Fibroblast of the aortic adventitia (primary cell): ENCODE results near the gene TCF4. TPM values are rescaled to one million over a fixed set of nuclear protein-coding genes. Genes with fewer than 3 reads are reported as not detected.

Experiments used
- DNase-seq: peaks from one replicate; pipeline ENCODE4 v3.0.0-alpha.2; 2010; ENCODE audit warnings: low read depth
- H3K4me3 ChIP-seq: 2 replicates; pipeline ENCODE4 v1.5.1; 2011; ENCODE audit warnings: low read depth, mild to moderate bottlenecking, control low read depth, low read length, moderate library complexity
- CTCF ChIP-seq: IDR thresholded peaks from 2 replicates; pipeline ENCODE4 v1.5.1; 2011; ENCODE audit warnings: mild to moderate bottlenecking, low read length, control low read depth, inconsistent platforms; ENCODE audit not compliant: insufficient read depth
- total RNA-seq: library from RNA; depleted of rRNA; stranded (reverse); fragments of >200 nt; gene quantifications from 2 replicates; pipeline ENCODE4 v1.2.3, GENCODE V29; 2012; ENCODE audit warnings: low replicate concordance

The TCF4 gene
- total RNA-seq, 1 donor = 105 TPM

- no peak overlapping the region for H3K4me3 ChIP-seq
- no peak for DNase-seq
- no peak for TF ChIP-seq CTCF
Measured at GRCh38 chr18:55310863-55311262, 277.1 kb downstream of the TCF4 start.

DNA sequence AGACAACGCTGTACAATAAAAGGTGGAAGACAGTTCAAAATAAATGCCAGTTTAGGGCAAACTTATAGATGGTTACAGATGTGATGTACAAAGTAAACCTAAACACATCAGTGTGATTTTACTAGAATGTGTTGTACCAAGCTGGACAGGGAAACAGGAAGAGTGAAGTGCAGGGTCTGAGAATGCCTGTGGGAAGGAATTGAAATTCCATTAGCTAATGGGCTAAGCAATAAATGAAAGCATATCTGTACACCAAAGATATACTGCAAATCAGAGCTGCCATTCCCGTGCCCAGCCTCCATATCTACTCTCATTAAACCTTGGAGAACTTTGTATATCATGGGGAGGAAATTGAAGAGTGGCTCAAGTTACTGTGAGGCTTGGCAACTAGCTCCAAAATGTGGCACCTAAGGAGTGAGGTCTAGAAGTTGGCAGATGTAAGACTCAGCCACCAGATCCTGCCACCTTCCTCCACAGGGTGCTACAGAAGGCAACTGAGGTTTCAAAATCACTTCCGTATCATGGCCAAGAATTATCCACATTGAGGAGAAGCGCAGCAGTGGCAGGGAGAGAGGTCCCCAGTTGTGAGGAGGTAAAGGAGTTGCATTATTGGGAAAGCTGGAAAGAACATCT, 277.8 kb downstream of the TCF4 start:
- no peak for DNase-seq
- no peak for TF ChIP-seq CTCF
- no peak overlapping the region for H3K4me3 ChIP-seq

DNA sequence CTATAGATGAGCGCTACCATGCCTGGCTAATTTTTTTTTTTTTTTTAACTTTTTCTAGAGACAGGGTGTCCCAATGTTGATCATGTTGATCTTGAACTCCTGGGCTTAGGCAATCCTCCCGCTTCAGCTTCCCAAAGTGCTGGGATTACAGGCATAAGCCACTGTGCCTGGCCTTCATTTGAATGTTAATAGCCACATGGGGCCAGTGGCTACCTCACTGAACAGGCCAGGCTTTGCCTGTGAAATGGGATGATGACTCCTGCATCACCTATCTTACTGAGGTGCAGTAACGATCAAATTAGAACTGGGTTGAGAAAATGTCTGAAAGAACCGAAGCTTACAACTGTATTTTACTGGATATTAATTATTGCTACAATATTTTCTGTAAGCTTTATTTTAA, 278.7 kb downstream of the TCF4 start:
- DNase-seq = no peak
- TF ChIP-seq CTCF = no peak
- no peak overlapping the region for H3K4me3 ChIP-seq

GRCh38 chr18:55307505-55307904, 280.5 kb downstream of the TCF4 start:
- DNase-seq = no peak
- H3K4me3 ChIP-seq = no peak overlapping the region
- no peak for TF ChIP-seq CTCF

- no peak for DNase-seq
- no peak for TF ChIP-seq CTCF
- no peak overlapping the region for H3K4me3 ChIP-seq
Measured at GRCh38 chr18:55306359-55307024, 281.5 kb downstream of the TCF4 start.

DNA sequence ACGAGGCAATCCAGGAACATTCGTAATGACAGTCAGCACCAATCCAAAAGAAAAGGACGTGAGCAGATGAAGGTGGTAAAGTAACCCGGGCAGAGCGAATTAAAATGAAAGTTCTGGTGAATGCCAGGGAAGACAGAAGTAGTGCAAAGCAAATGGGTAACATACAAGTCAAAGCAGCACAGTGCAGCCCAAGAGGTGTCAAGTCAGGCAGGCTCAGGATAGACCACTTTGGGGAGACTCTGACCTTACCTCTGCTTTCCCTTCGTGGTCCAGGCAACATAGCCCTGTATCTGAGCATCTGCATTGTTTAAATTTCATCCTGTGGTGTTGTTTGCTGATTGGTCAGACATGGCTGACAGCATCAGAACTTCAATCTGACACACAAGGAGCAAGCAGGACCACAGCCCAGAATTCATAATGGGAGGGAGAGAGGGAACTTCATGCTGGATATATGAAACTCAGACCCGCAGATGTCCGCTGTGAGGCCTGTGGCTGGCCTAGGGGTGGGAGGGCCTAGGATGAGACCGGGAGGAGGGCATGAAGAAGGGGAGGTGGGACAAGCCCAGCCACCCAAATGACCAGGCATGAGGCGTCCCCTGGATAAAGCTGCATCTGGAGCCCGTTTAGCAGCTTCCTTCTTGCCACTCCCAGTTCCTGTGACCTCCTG, 285.7 kb downstream of the TCF4 start:
- no peak overlapping the region for H3K4me3 ChIP-seq
- no peak for TF ChIP-seq CTCF
- DNase-seq = no peak

- DNase-seq = no peak
- H3K4me3 ChIP-seq = no peak overlapping the region
- TF ChIP-seq CTCF = no peak
Measured at GRCh38 chr18:55301824-55302166, 286.2 kb downstream of the TCF4 start.
